ENCODE measurements around the gene ADAMTS4.

DNA sequence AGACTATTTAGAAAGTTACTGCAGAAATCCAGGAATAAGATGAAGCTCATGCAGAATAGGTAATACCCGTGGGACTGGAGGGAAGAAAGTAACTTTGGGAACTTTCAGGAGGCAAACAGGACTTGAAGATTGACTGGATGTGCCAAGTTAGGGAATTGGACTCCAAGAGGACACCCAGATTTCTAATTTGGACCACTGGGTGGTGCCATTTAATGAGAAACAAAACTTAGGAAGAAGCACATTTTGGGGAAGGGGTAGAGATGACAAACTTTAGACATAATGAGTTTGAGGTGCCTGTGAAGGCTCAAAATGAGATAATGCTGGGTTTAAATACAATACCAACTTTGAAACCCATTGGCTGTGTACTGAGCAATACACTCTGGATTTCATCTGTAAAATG lies 18.2 kb downstream of the ADAMTS4 start:
- TF ChIP-seq, protein P1, sequence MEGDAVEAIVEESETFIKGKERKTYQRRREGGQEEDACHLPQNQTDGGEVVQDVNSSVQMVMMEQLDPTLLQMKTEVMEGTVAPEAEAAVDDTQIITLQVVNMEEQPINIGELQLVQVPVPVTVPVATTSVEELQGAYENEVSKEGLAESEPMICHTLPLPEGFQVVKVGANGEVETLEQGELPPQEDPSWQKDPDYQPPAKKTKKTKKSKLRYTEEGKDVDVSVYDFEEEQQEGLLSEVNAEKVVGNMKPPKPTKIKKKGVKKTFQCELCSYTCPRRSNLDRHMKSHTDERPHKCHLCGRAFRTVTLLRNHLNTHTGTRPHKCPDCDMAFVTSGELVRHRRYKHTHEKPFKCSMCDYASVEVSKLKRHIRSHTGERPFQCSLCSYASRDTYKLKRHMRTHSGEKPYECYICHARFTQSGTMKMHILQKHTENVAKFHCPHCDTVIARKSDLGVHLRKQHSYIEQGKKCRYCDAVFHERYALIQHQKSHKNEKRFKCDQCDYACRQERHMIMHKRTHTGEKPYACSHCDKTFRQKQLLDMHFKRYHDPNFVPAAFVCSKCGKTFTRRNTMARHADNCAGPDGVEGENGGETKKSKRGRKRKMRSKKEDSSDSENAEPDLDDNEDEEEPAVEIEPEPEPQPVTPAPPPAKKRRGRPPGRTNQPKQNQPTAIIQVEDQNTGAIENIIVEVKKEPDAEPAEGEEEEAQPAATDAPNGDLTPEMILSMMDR (IDR thresholded peaks at IDR 0.05): peak in 3 of 6 experiments; percentile 16 to 40 (median 20)
- TF ChIP-seq POLR2A (IDR thresholded peaks at IDR 0.05): no peak
